SK-N-SH treated with all-trans-retinoic acid at 6 μM for 48 hours (cell line): ENCODE data around the gene SLC10A1.

Experiments used
- ARNTL ChIP-seq: fragments of 450-650 bp; formaldehyde crosslinking; IDR thresholded peaks from 2 replicates; pipeline ENCODE4 v1.5.0; 2020; ENCODE audit warnings: low read depth, mild to moderate bottlenecking, moderate library complexity, borderline replicate concordance
- GLIS3 ChIP-seq: fragments of 250-450 bp; sonication (Bioruptor Pico); IDR thresholded peaks from 2 replicates; pipeline ENCODE4 v1.5.0; 2020; ENCODE audit warnings: mild to moderate bottlenecking, moderate library complexity
- ISL1 ChIP-seq: fragments of 250-450 bp; sonication (Bioruptor Pico); IDR thresholded peaks from 2 replicates; pipeline ENCODE4 v2.1.2; 2022; ENCODE audit warnings: mild to moderate bottlenecking, moderate library complexity
- PPARA ChIP-seq: fragments of 250-450 bp; sonication (Bioruptor Pico); IDR thresholded peaks from 2 replicates; pipeline ENCODE4 v1.5.0; 2020; ENCODE audit warnings: mild to moderate bottlenecking, borderline replicate concordance
- RARB ChIP-seq: fragments of 250-450 bp; sonication (Bioruptor Pico); IDR thresholded peaks from 2 replicates; pipeline ENCODE4 v1.8.0; 2021; ENCODE audit warnings: mild to moderate bottlenecking, moderate library complexity
- TCF4 ChIP-seq: fragments of 250-450 bp; sonication (Bioruptor Pico); IDR thresholded peaks from 2 replicates; pipeline ENCODE4 v1.8.0; 2021; ENCODE audit warnings: mild to moderate bottlenecking, moderate library complexity, borderline replicate concordance
- TOX ChIP-seq: fragments of 250-450 bp; sonication (Bioruptor Pico); IDR thresholded peaks from 2 replicates; pipeline ENCODE4 v1.8.0; 2021; ENCODE audit warnings: mild to moderate bottlenecking, moderate library complexity, borderline replicate concordance
- ZFP3 ChIP-seq: fragments of 250-450 bp; sonication (Bioruptor Pico); IDR thresholded peaks from 2 replicates; pipeline ENCODE4 v1.5.0; 2020; ENCODE audit warnings: mild to moderate bottlenecking, moderate library complexity
- ZNF70 ChIP-seq: fragments of 450-650 bp; formaldehyde crosslinking; IDR thresholded peaks from 2 replicates; pipeline ENCODE4 v1.5.0; 2020; ENCODE audit warnings: mild to moderate bottlenecking, moderate library complexity
- TF ChIP-seq, protein P1 (sequence below): fragments of 250-450 bp; sonication (Bioruptor Pico); IDR thresholded peaks from 2 replicates; pipeline ENCODE4 v1.5.0; 2020; ENCODE audit warnings: mild to moderate bottlenecking, moderate library complexity
- TF ChIP-seq, protein P2 (sequence below): fragments of 250-450 bp; sonication (Bioruptor Pico); IDR thresholded peaks from 2 replicates; pipeline ENCODE4 v1.5.1; 2020; ENCODE audit warnings: low read depth, mild to moderate bottlenecking, moderate library complexity
- TF ChIP-seq, protein P3 (sequence below): fragments of 250-450 bp; sonication (Bioruptor Pico); IDR thresholded peaks from 2 replicates; pipeline ENCODE4 v1.5.1; 2021; ENCODE audit warnings: mild to moderate bottlenecking, moderate library complexity

DNA sequence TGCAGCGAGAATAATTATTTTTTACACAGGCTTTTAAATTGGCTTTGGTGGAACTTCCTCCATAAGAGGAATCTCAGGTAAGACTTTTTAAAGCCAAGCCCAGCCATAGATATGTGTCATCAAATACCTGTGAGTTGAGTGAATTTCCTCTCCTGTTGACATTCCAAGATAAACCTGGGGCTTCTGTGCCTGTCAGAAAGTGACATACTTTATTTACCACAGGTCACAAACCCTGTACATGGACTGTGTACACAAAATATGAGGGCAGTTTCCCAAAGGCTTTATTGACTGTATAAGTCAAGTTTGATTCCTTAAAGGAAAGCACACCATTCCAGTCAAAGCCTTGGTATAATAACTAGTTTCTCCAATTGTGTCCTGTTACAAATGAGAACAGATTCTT, 56.0 kb downstream of the SLC10A1 start:
- TF ChIP-seq, protein P1, sequence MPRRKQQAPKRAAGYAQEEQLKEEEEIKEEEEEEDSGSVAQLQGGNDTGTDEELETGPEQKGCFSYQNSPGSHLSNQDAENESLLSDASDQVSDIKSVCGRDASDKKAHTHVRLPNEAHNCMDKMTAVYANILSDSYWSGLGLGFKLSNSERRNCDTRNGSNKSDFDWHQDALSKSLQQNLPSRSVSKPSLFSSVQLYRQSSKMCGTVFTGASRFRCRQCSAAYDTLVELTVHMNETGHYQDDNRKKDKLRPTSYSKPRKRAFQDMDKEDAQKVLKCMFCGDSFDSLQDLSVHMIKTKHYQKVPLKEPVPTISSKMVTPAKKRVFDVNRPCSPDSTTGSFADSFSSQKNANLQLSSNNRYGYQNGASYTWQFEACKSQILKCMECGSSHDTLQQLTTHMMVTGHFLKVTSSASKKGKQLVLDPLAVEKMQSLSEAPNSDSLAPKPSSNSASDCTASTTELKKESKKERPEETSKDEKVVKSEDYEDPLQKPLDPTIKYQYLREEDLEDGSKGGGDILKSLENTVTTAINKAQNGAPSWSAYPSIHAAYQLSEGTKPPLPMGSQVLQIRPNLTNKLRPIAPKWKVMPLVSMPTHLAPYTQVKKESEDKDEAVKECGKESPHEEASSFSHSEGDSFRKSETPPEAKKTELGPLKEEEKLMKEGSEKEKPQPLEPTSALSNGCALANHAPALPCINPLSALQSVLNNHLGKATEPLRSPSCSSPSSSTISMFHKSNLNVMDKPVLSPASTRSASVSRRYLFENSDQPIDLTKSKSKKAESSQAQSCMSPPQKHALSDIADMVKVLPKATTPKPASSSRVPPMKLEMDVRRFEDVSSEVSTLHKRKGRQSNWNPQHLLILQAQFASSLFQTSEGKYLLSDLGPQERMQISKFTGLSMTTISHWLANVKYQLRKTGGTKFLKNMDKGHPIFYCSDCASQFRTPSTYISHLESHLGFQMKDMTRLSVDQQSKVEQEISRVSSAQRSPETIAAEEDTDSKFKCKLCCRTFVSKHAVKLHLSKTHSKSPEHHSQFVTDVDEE (CRISPR knock-in tag): no peak
- TF ChIP-seq GLIS3 (CRISPR knock-in tag) (no peak), TCF4 (no peak), RARB (CRISPR knock-in tag) (no peak), ISL1 (CRISPR knock-in tag) (no peak), ARNTL (CRISPR knock-in tag) (no peak), TOX (CRISPR knock-in tag) (no peak), PPARA (CRISPR knock-in tag) (no peak), ZFP3 (no peak), ZNF70 (CRISPR knock-in tag) (no peak)
- TF ChIP-seq, protein P2, sequence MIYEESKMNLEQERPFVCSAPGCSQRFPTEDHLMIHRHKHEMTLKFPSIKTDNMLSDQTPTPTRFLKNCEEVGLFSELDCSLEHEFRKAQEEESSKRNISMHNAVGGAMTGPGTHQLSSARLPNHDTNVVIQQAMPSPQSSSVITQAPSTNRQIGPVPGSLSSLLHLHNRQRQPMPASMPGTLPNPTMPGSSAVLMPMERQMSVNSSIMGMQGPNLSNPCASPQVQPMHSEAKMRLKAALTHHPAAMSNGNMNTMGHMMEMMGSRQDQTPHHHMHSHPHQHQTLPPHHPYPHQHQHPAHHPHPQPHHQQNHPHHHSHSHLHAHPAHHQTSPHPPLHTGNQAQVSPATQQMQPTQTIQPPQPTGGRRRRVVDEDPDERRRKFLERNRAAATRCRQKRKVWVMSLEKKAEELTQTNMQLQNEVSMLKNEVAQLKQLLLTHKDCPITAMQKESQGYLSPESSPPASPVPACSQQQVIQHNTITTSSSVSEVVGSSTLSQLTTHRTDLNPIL (CRISPR knock-in tag): no peak
- TF ChIP-seq, protein P3, sequence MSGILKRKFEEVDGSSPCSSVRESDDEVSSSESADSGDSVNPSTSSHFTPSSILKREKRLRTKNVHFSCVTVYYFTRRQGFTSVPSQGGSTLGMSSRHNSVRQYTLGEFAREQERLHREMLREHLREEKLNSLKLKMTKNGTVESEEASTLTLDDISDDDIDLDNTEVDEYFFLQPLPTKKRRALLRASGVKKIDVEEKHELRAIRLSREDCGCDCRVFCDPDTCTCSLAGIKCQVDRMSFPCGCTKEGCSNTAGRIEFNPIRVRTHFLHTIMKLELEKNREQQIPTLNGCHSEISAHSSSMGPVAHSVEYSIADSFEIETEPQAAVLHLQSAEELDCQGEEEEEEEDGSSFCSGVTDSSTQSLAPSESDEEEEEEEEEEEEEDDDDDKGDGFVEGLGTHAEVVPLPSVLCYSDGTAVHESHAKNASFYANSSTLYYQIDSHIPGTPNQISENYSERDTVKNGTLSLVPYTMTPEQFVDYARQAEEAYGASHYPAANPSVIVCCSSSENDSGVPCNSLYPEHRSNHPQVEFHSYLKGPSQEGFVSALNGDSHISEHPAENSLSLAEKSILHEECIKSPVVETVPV (CRISPR knock-in tag): no peak
